ENCODE results near the gene CMSS1.

GRCh38 chr3:99772171-99772570 lies 45.5 kb upstream of the CMSS1 start:
- TF ChIP-seq CTCF (conservative IDR thresholded peaks at IDR 0.05; ENCODE audit: low read length) (no peak), EZH2phosphoT487 (IDR thresholded peaks at IDR 0.05; ENCODE audit: borderline replicate concordance) (no peak)

Data from Loucy (cell line).